Naive thymus-derived CD8-positive, alpha-beta T cell (primary cell): ENCODE data around the gene EFCAB8. TPM values are rescaled to one million over a fixed set of nuclear protein-coding genes. Genes with fewer than 3 reads are reported as not detected.

Experiments used
- ATAC-seq, 2 donors: fragments of 150-1000 bp; cut with Tn5 transposase in 1 of 2; sonication (Bioruptor Pico), chemical (Tn5 transposase) in 1 of 2; 1 replicate in 1 of 2; 2 replicates in 1 of 2; pipeline ENCODE4 v1.10.0; 2021; ENCODE audit warnings: mild to moderate bottlenecking in 2 of 2, moderate library complexity in 2 of 2
- POLR2A ChIA-PET: fragments of 350-600 bp; sonication (Branson Sonifier 250); formaldehyde crosslinking; loops from one replicate; lab custom pipeline; 2021; ENCODE audit warnings: antibody characterized with exemption; lab: Charles Lee
- DNase-seq, 10 donors: peaks; one replicate each; pipeline versions ENCODE4 v3.0.0 to v3.0.0-alpha.2; 2020 to 2022
- H3K27ac Mint-ChIP-seq, 10 donors: one replicate each; pipeline ENCODE4 v1.8.0; 2020 to 2022; ENCODE audit warnings: mild to moderate bottlenecking in 10 of 10, mixed read lengths in 10 of 10, moderate library complexity in 4 of 10, inconsistent platforms in 1 of 10
- H3K27me3 Mint-ChIP-seq, 5 donors: one replicate each; pipeline ENCODE4 v1.8.0; 2021 to 2022; ENCODE audit warnings: mixed read lengths in 5 of 5
- H3K36me3 Mint-ChIP-seq, 3 donors: one replicate each; pipeline ENCODE4 v1.8.0; 2020 to 2022; ENCODE audit warnings: mixed read lengths in 3 of 3, mild to moderate bottlenecking in 2 of 3, inconsistent platforms in 1 of 3
- H3K4me1 Mint-ChIP-seq, 4 donors: one replicate each; pipeline ENCODE4 v1.8.0; 2021 to 2022; ENCODE audit warnings: mixed read lengths in 4 of 4
- H3K4me3 Mint-ChIP-seq, 10 donors: one replicate each; pipeline ENCODE4 v1.8.0; 2020 to 2022; ENCODE audit warnings: mild to moderate bottlenecking in 10 of 10, mixed read lengths in 10 of 10, moderate library complexity in 6 of 10, inconsistent platforms in 1 of 10
- H3K9me3 Mint-ChIP-seq, 9 donors: one replicate each; pipeline ENCODE4 v1.8.0; 2020 to 2022; ENCODE audit warnings: mixed read lengths in 9 of 9, mild to moderate bottlenecking in 3 of 9, inconsistent platforms in 1 of 9, moderate library complexity in 1 of 9
- polyA plus RNA-seq, 3 donors: library from polyadenylated mRNA; unstranded; fragments of 300-500 nt; fragmentation: Illumina TruSeq; gene quantifications; one replicate each; pipeline ENCODE4 v1.2.3, GENCODE V29; 2021
- total RNA-seq, 8 experiments: library from RNA in 2 of 8; stranded (reverse) in 2 of 8; gene quantifications; one replicate each; pipeline ENCODE4 v1.2.3 and lab custom pipeline; 2021 to 2026

The EFCAB8 gene
- total and polyA plus RNA-seq, 5 experiments from 2014 or later: 2.2 to 2.9 TPM; not detected in 3

DNA sequence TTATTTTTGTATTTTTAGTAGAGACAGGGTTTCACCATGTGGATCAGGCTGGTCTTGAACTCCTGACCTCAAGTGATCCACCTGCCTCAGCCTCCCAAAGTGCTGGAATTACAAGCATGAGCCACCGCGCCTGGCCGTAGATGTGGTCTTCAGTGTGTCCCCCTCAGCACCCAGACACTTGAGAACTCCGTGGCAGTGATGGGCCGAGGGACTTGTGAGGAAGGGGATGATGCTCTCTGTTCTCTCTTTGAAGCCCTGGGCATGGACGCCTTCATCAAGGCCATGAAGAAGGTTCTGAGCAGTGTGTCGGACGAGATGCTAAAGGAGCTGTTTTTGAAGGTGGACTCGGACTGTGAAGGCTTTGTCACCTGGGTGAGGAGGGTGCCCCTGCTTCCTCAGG lies 16.9 kb downstream of the EFCAB8 start:
- POLR2A ChIA-PET: interaction anchor here (0.7 kb wide), 1 partner anchor 275 kb away, joined by 4 read pairs; no protein-coding TSS in a partner anchor
- DNase-seq (no peak), ATAC-seq (no peak)
- H3K36me3 Mint-ChIP-seq: peaks cover 0 to 15% (median 4%) of the 10 kb centered on the region in 3 donors
- H3K27me3 Mint-ChIP-seq: no peaks in the 10 kb centered on the region
- no peak overlapping the region for H3K27ac Mint-ChIP-seq
- peaks cover 0 to 2% (median 0%) of the 10 kb centered on the region in 4 donors for H3K4me1 Mint-ChIP-seq
- no peaks in the 10 kb centered on the region for H3K9me3 Mint-ChIP-seq
- no peak overlapping the region for H3K4me3 Mint-ChIP-seq

DNA sequence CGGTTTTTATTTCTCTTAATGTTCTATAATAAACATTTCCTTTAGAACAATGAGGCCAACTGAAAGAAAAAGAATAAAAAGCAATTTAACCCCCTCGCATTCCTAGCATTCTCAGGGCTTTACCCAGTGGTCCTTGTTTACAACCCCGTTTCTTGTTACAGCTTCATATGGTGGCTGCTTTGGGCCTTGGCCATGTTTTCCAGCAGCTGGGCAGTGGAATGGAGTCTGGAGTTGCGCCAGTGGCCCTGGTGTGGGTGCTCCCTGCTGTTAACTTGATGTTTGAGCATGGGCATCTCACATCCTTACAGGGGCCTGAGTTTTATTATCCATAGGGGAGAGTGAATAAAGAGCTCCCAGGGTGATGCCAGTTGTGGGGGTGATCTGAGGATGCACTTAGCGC lies 18.8 kb downstream of the EFCAB8 start:
- peaks cover 0 to 15% (median 9%) of the 10 kb centered on the region in 3 donors for H3K36me3 Mint-ChIP-seq
- H3K9me3 Mint-ChIP-seq: no peaks in the 10 kb centered on the region
- DNase-seq (no peak), ATAC-seq (no peak)
- POLR2A ChIA-PET: no interaction called here
- no peak overlapping the region for H3K27ac Mint-ChIP-seq
- H3K27me3 Mint-ChIP-seq: no peaks in the 10 kb centered on the region
- H3K4me3 Mint-ChIP-seq: no peak overlapping the region
- H3K4me1 Mint-ChIP-seq: peaks cover 0 to 2% (median 0%) of the 10 kb centered on the region in 4 donors

GRCh38 chr20:32878820-32879219 lies 20.1 kb downstream of the EFCAB8 start:
- Mint-ChIP-seq H3K4me1 (peaks cover 0 to 2% (median 0%) of the 10 kb centered on the region in 4 donors), H3K9me3 (no peaks in the 10 kb centered on the region), H3K27me3 (no peaks in the 10 kb centered on the region), H3K27ac (no peak overlapping the region), H3K4me3 (no peak overlapping the region), H3K36me3 (peaks cover 0 to 15% (median 9%) of the 10 kb centered on the region in 3 donors)
- no peak for DNase-seq
- ATAC-seq: no peak
- POLR2A ChIA-PET: no interaction called here

- no peaks in the 10 kb centered on the region for H3K27me3 Mint-ChIP-seq
- peak overlapping the region in 1 of 10 donors; percentile 69 for H3K27ac Mint-ChIP-seq
- H3K9me3 Mint-ChIP-seq: no peaks in the 10 kb centered on the region
- no peak overlapping the region for H3K4me3 Mint-ChIP-seq
- H3K4me1 Mint-ChIP-seq: peaks cover 0 to 2% (median 0%) of the 10 kb centered on the region in 4 donors
- ATAC-seq: no peak
- H3K36me3 Mint-ChIP-seq: peaks cover 0 to 12% (median 9%) of the 10 kb centered on the region in 3 donors
- no peak for DNase-seq
- POLR2A ChIA-PET: no interaction called here
Measured at GRCh38 chr20:32879538-32879937, 20.8 kb downstream of the EFCAB8 start.

GRCh38 chr20:32880635-32881034 lies 21.9 kb downstream of the EFCAB8 start:
- no peak overlapping the region for H3K4me3 Mint-ChIP-seq
- POLR2A ChIA-PET: interaction anchor here (0.7 kb wide), 1 partner anchor 161 kb away, joined by 3 read pairs; no protein-coding TSS in a partner anchor
- H3K9me3 Mint-ChIP-seq: no peaks in the 10 kb centered on the region
- no peaks in the 10 kb centered on the region for H3K4me1 Mint-ChIP-seq
- peaks cover 0 to 12% (median 4%) of the 10 kb centered on the region in 3 donors for H3K36me3 Mint-ChIP-seq
- DNase-seq (no peak), ATAC-seq (no peak)
- no peaks in the 10 kb centered on the region for H3K27me3 Mint-ChIP-seq
- H3K27ac Mint-ChIP-seq: no peak overlapping the region

- H3K27ac Mint-ChIP-seq: no peak overlapping the region
- H3K4me3 Mint-ChIP-seq: no peak overlapping the region
- ATAC-seq (no peak), DNase-seq (no peak)
- no peaks in the 10 kb centered on the region for H3K27me3 Mint-ChIP-seq
- POLR2A ChIA-PET: no interaction called here
- no peaks in the 10 kb centered on the region for H3K9me3 Mint-ChIP-seq
- H3K36me3 Mint-ChIP-seq: peaks cover 0 to 10% (median 0%) of the 10 kb centered on the region in 3 donors
- H3K4me1 Mint-ChIP-seq: peaks cover 0 to 3% (median 0%) of the 10 kb centered on the region in 4 donors
Measured at GRCh38 chr20:32883081-32883480, 24.4 kb downstream of the EFCAB8 start.

DNA sequence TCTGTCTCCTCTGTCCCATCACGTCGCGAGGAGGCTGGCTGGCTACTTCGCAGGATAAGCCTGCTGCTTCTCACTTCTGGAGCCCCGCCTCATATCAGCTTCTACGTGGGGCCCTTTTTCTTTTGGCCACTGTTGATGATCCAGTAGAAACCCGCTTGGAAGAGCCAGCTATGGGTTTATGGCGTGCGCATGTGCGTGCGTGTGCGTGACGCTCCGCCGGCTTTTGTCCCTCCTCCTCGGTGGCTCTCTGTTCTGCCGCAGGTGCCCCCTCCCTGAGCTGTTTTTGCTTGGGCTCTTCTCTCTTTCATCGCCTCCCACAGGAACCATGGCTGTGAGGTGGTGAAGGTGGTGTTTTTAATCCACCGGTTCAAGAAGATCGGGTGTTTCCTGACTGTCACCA lies 26.5 kb downstream of the EFCAB8 start:
- Mint-ChIP-seq H3K27me3 (no peaks in the 10 kb centered on the region), H3K9me3 (no peaks in the 10 kb centered on the region), H3K27ac (peak overlapping the region in 1 of 10 donors; percentile 61), H3K36me3 (peaks cover 0 to 8% (median 0%) of the 10 kb centered on the region in 3 donors), H3K4me3 (no peak overlapping the region), H3K4me1 (peaks cover 0 to 3% (median 0%) of the 10 kb centered on the region in 4 donors)
- ATAC-seq (no peak), DNase-seq (no peak)
- POLR2A ChIA-PET: no interaction called here

DNA sequence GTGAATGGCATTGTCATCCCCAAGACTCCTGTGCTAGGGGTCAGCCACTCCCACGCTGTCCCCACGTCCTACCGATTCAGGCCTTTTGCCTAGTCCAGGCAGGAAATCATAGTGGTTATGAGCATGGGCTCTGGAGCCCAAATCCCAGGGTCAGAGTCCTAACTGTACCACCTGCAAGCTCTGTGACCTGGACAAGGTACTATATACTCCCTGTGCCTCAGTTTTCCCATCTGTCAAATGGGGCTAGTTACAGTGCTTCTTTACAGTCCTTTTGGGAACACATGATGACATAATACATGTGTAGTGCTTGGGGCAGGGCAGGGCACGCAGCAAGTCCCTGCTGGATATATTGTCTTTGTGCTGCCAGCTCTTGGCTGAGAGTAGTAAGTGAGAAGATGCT lies 27.2 kb downstream of the EFCAB8 start:
- DNase-seq (no peak), ATAC-seq (no peak)
- Mint-ChIP-seq H3K4me1 (peaks cover 0 to 3% (median 0%) of the 10 kb centered on the region in 4 donors), H3K27ac (peak overlapping the region in 1 of 10 donors; percentile 46), H3K4me3 (no peak overlapping the region), H3K27me3 (no peaks in the 10 kb centered on the region), H3K36me3 (peaks cover 0 to 8% (median 0%) of the 10 kb centered on the region in 3 donors), H3K9me3 (no peaks in the 10 kb centered on the region)
- POLR2A ChIA-PET: no interaction called here

DNA sequence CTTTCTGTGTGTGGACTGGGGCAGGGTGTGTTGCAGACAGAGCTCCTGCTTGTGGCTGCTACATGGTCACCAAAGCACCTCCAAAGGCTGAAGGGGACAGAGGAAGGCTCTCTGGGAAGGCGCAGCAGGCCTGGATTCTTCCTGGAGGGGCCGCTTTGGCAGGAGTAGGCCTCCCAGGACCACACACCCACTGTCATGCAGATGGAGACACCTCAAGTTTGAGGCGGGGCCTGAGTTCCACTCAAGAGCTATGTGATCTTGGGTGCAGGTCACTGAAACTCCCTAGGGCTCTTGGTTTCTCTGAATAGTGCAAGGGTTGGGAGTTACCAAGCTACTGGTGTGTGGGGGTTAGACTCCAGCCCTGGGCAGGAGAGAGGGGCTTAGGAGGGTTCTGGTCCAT lies 27.9 kb downstream of the EFCAB8 start:
- Mint-ChIP-seq H3K4me3 (no peak overlapping the region), H3K9me3 (no peaks in the 10 kb centered on the region), H3K27me3 (no peaks in the 10 kb centered on the region), H3K4me1 (peaks cover 0 to 3% (median 0%) of the 10 kb centered on the region in 4 donors), H3K36me3 (peaks cover 0 to 6% (median 0%) of the 10 kb centered on the region in 3 donors), H3K27ac (peak overlapping the region in 1 of 10 donors; percentile 14)
- POLR2A ChIA-PET: no interaction called here
- DNase-seq (no peak), ATAC-seq (no peak)

DNA sequence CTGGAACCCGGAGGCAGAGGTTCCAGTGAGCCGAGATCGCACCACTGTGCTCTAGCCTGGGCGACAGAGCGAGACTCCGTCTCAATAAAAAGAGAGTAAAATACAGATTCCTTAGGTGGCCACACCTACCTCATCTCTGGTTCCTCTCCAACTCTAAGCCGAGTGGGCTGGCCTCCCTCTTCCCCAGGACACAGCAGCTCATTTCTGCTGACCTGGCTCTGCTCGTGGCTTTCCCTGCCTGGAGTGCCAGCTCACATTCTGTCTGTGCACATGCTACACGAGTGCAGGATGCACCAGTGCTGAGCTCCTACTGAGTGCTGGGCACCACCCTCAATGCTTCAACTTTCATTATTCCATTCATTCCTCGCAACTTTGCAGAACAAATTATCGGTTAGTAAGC lies 28.8 kb downstream of the EFCAB8 start:
- peaks cover 0 to 2% (median 0%) of the 10 kb centered on the region in 3 donors for H3K36me3 Mint-ChIP-seq
- DNase-seq: no peak
- peak overlapping the region in 1 of 10 donors; percentile 14 for H3K27ac Mint-ChIP-seq
- POLR2A ChIA-PET: no interaction called here
- peaks cover 0 to 3% (median 0%) of the 10 kb centered on the region in 4 donors for H3K4me1 Mint-ChIP-seq
- H3K27me3 Mint-ChIP-seq: no peaks in the 10 kb centered on the region
- no peaks in the 10 kb centered on the region for H3K9me3 Mint-ChIP-seq
- no peak for ATAC-seq
- no peak overlapping the region for H3K4me3 Mint-ChIP-seq

DNA sequence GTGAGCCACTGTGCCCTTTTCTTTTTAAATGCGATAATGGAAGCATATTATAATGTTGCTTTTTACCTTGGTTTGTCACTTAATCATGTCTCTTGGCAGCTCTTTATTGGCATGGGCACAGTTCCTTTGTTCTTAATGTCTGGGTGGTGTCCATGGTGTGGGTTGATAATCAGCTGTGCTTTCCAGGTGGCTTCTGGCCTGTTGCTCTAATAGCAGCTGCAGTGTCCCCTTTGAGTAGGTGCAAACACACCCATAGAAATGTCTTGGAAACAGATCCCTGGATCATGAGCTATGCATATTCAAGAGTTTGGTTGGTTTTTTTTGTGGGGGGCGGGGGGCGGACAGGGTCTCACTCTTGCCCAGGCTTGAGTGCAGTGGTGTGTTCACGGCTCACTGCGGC lies 29.9 kb downstream of the EFCAB8 start:
- ATAC-seq: no peak
- POLR2A ChIA-PET: no interaction called here
- peaks cover 0 to 2% (median 0%) of the 10 kb centered on the region in 3 donors for H3K36me3 Mint-ChIP-seq
- H3K27ac Mint-ChIP-seq: no peak overlapping the region
- no peaks in the 10 kb centered on the region for H3K27me3 Mint-ChIP-seq
- H3K9me3 Mint-ChIP-seq: no peaks in the 10 kb centered on the region
- peaks cover 0 to 3% (median 0%) of the 10 kb centered on the region in 4 donors for H3K4me1 Mint-ChIP-seq
- no peak for DNase-seq
- no peak overlapping the region for H3K4me3 Mint-ChIP-seq

DNA sequence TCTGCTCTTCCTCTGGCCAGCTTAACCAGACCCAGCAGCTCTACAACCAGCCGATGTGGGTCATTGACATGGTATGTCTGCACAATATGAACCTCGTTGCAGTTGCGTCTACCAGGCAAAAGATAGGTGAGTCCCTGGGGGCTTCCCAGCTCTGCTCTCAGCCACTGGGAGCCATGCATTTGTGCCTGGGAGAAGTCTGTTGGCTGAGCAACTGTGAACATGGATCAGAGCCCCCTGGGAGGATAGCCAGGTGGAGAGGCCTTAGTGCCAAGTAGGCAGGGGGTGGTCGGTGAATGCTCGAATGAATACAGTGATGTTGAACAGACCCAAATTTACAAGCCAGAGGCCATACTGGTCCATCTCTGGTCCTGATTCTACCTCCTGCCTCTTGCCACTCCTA lies 30.6 kb downstream of the EFCAB8 start:
- peaks cover 0 to 2% (median 0%) of the 10 kb centered on the region in 3 donors for H3K36me3 Mint-ChIP-seq
- ATAC-seq: no peak
- DNase-seq: no peak
- H3K4me3 Mint-ChIP-seq: no peak overlapping the region
- no peaks in the 10 kb centered on the region for H3K9me3 Mint-ChIP-seq
- H3K27ac Mint-ChIP-seq: no peak overlapping the region
- H3K27me3 Mint-ChIP-seq: no peaks in the 10 kb centered on the region
- peaks cover 0 to 3% (median 0%) of the 10 kb centered on the region in 4 donors for H3K4me1 Mint-ChIP-seq
- POLR2A ChIA-PET: interaction anchor here (0.7 kb wide), 2 partner anchors 30 to 1342 kb away, joined by 3 to 7 read pairs; partner anchors contain the start of gene EFCAB8

GRCh38 chr20:32891491-32891890 lies 32.8 kb downstream of the EFCAB8 start:
- POLR2A ChIA-PET: no interaction called here
- Mint-ChIP-seq H3K27ac (no peak overlapping the region), H3K27me3 (no peaks in the 10 kb centered on the region), H3K4me3 (no peak overlapping the region), H3K36me3 (no peaks in the 10 kb centered on the region), H3K9me3 (no peaks in the 10 kb centered on the region), H3K4me1 (peaks cover 0 to 3% (median 0%) of the 10 kb centered on the region in 4 donors)
- DNase-seq: no peak
- no peak for ATAC-seq
